GM19238 (cell line): ENCODE results near the gene PGLYRP3.
"Not testable (repeated sequence)": the region's sequence is repeated elsewhere in the genome, so short reads cannot be mapped to it uniquely, and the experiment has no call there.

Experiments used
- DNase-seq: peaks from one replicate; pipeline ENCODE4 v3.0.0; 2011; ENCODE audit warnings: low spot score; ENCODE audit not compliant: insufficient read length

The PGLYRP3 gene

GRCh38 chr1:153348511-153349362 lies 36.0 kb upstream of the PGLYRP3 start, which contains the start of gene PGLYRP4:
Gene PGLYRP4 (minus strand): TSS chr1:153348841. CDS start chr1:153347932, 909 bp downstream.
- DNase-seq: no peak

DNA sequence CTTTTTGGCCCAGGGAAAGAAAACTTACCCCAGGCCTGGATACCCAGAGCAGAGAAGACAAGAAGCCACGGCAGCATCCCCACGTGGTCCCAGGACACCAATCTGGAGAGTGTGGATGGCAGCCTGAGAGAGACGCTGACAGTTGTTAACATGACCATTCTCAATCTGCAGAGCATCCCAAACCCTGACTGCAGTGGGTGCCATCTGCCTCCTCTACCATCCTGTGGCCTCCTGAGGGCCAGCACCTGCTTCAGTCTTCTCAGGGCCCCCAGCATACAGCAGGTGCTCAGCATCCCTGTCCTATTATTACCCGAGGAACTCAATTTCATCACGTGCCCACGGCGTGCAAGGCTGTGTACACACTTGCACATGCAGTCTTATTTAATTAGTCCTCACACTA lies 35.1 kb upstream of the PGLYRP3 start:
- no peak for DNase-seq

DNA sequence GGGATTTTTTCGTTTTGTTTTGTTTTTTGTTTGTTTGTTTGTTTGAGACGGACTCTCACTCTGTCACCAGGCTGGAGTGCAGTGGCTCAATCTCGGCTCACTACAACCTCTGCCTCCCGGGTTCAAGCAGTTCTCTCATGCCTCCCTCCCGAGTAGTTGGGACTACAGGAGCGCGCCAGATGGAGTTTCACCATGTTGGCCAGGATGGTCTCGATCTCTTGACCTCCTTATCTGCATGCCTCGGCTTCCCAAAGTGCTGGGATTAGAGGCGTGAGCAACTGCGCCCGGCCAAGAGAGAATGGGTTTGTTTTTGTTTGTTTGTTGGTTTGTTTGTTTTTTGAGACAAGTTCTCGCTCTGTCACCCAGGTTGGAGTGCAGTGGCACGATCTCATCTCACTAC lies 34.3 kb upstream of the PGLYRP3 start:
- DNase-seq: not testable (repeated sequence)

DNA sequence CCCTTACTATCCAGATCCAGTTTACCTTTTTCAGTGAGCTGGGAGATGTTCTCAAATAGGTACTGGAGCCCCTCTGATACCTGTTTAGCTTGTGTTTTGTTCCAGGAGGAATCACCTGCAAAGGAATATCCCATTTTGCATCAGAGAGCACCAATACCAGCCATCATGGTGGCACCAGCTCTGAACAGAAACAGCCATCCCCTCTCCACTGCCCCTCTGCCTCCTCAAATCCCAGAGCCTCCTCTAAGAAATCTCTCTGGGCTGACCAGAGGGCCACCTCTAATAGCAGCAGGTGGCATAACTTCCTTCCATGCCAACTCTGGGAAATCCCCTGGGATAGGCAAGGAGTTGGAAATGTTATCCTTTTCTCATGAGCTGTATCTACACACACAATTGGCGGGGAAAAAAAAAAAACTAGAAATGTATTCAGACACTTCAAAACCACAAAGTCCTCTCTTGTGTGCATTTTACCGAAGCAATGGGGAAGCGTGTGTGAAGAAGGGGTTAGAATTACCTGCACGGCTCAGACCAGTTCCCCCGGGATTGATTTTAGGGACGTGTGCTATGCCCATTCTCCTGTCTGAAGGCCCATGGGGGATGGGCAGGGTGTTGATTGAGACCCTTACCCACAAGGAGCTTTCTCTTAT lies 33.4 kb upstream of the PGLYRP3 start:
- no peak for DNase-seq

DNA sequence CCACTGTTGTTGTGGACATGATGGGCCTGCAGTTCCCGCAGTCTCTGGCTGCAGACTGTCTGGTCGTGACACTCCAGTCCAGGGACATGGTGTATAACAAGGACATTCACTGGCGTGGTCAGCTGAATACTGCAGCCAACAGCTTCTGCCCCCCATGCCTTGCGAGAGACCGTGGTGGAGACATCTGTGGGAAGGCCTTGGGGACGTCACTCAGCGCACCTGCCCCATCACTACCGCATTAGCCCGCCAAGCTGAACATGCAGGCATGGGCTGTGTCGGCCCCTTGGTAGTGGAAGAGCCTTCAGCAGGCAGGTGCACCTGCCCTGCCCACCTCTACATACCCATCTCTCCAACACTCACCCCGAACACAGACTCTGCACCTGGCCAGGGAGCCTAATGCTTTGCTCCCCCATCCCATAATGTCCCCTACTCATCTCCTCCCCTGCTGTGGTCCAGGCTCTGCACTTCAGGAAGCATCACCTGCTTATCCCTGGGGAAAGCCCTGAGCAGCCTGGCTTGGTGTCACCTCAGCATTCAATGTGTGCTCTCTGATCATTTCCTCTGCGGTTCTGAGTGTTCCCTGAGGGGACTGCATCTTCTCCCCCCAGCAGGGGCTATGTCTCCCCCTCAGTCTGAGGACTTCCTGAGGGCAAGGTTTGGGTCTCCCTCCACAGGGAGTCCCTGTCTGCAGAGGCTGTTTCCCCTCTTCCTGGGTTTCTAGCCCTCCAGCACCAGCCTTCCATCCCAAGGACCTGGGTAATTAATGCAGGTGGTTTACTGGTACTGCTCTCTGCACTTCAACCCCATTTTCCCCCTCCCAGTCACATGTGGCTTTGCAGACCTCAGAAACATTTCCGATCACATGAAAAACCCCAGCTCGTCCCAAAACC lies 32.7 kb upstream of the PGLYRP3 start:
- DNase-seq: no peak

DNA sequence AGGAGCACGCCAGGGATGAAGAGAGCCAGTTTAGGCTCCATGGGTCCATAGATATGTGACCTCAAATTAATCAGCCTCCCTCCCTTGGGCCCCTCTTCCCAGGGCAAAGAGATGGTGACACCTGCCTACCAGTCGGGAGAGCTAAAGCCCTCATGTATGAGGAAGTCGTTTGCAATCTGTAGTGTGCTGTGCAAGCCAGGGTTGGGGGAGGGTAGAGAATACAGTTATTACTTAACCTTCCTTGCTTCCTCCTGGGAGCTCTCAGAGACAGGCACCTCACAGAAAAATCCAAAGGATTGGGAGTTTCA lies 31.9 kb upstream of the PGLYRP3 start:
- DNase-seq: no peak

DNA sequence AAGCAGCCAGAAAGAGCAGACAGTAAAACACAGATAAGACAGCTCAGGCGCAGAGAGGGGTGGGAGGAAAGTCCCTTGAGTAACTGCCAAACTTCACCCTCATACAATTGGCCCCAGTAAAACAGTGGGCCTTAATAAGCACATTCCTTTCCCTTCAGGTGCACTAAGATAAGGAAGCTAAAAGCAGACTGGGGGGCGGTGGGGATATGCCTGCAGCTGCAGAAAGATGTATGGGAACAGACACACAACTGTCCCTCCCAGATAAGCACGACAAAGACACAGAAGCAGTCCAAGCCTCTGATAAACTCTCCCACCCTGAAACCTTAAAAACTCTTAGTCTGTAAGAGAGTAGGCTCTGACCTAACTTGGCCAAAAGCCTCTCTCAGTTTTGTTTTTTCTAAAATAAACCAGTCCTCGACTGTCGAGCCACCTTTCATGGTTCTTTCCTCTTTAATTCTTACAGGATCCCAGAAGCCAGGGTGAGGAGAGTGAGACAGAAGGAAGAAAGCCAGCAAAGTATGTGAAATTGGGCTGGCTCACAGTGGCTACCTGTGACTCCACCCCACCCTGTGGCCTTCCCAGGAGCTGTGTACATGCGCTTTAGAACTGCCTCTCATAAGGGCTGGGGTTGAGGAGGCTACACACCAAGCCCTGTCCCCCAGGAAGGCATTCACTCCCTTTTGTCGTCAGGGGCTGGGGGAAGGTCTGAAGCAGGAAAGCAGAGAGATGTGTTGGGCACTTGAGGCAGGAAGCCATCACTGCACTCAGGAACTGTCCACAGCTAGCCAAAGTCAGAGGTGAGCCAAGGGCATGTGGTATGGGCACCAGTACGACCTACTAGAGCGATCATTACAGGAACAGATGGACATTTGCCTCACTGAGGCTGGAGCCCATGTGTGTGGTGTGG lies 31.3 kb upstream of the PGLYRP3 start:
- DNase-seq: no peak

DNA sequence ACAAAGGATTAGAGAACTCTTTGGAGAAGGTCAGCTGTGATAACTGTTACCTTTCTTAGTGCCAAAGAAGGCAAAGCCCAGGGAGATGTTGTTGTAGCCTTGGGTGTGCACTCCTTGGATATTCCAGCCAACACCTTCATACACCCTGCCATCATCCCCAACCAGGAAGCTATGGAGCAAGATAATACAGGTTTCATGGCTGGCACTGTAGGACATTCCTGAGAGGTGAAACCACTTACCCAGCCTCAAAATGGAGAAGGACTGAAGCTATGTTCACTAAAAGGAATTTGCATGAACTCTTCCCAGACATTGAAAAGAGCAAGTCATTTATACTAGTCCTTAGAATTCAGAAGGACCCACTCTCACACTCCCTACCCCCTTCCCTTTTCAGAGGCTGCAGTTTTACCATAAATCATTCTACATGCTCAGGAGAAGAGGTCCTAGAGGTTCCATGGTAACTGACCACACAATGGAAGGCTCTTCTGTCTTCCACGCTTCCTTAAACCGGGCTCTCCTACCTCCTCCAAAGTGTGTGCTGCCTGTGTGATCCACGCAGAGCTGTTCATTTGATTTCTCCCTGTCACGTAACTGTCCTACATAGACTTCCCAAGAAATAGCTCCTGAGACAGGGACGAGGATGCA lies 30.4 kb upstream of the PGLYRP3 start:
- DNase-seq: no peak

DNA sequence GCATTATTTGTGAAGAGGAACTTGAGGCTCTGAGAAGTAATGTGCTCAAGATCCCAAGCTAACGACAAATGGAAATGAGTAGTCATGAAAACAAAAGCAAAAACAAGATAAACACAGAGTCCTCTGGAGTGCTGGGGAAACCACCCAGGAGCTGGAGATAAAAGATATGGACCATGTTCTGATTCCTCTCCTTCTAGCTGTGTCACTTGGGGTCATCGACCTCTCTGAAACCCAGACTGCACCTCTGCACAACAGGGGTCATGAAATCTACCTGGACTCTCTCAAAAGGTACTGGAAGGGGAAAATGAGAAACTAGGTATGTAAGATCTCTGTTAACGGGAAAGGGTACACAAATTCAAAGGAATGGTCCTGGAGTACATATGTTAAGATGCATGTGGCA lies 29.4 kb upstream of the PGLYRP3 start:
- DNase-seq: no peak

DNA sequence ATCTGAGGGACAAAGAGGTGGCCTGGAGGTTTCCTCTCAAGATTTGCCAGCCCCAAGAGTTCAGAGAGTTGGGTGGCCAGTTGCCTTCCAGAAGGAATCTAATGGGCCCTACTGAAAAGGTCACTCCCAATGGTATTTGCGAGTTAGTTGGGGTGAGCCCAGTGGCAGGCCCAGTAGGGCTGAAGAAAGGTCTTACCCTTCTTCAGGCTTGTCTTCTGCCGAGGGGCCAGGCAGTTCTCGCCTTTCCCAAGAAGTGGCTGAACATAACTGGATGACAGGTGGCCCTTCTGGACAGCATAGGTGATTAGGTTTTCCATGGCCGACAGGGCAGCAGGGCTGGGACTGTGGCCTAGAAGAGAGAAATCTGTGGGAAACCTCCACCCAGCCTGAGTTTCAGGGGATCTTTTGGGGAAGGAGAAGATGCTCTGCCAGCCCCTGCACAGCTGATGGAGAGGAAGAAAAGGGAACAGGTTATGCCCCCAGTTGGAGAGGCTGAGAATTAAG lies 28.7 kb upstream of the PGLYRP3 start:
- DNase-seq: no peak

DNA sequence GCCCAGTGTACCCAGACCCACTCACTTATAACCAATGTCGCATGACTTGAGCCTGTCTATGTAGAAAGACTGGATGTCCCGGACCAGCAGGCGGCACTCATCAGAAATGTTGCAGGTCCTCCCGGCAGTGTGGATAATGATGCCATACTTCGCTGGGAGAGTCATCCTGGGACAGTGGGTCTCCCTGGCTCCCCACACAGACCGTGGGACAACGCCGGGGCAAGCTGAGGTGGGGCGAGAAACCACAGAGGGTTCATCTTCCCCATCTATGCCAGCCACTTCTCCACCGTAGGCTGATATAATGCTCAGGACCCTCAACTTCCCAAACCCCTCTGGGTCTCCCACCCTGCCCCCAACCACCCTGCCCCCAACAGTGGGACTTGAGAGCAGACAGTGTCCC lies 27.6 kb upstream of the PGLYRP3 start:
- DNase-seq: no peak

GRCh38 chr1:153339802-153340201 lies 27.1 kb upstream of the PGLYRP3 start:
- DNase-seq: no peak

DNA sequence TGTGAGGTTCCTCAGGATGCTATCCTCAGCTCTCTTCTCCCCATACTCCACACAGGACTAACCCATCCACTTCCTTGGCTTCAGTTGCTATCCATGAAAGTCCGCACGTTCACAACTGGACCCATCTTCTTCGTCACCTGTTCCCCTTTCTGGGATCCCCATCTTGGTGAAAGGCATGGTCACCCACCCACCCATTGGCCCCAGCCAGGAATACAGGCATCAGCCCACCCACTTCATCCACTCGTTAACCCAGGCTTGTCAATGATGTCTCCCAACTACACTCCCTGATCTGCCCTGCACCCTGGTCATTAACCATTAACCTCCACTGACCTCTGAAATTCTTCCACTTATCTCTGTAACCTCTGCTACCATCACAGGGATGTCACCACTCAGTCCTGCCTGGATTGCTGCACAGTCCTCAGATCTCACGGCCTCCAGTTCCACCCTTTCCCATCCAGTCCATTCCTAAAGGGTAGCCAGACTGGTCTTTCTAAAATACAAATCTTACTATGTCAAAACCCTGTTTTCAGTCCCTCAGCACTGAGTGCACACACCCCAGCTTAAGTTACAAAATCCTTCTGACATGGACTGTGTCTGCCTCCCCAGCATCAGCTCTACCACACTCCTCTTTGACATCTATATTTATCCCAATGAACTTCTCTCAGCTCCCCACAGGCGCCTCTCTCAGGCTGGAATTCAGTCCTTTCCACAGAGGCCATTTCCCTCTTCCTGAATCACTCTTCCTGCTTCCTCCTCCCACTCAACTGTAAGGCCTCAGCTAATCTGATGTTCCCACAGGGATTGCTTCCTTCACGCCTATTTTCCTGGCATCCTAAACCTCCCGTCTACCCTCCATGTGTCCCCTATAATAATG lies 25.5 kb upstream of the PGLYRP3 start:
- DNase-seq: no peak

GRCh38 chr1:153336650-153337049 lies 23.9 kb upstream of the PGLYRP3 start:
- no peak for DNase-seq

GRCh38 chr1:153333902-153334301 lies 21.1 kb upstream of the PGLYRP3 start:
- DNase-seq: no peak

GRCh38 chr1:153324912-153325311 lies 12.2 kb upstream of the PGLYRP3 start:
- DNase-seq: no peak

DNA sequence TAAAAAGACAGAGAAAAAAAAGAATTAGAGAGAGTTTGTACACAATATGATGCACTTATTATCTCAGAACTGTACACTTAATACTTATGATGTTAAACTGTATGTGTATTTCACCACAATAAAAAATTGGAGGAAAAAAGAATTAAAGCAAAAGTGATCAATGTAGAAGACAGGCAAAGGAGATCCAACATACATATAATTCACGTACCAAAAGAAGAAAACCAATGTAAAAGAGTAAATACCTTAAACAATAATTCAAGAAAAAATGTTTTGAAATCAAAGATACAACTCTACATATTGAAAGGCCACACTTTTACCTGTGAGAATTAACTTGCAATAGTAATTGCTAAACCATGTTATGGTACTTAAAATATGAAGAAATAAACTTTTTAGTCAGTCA lies 9.8 kb upstream of the PGLYRP3 start:
- no peak for DNase-seq

GRCh38 chr1:153318145-153318544 lies 5.4 kb upstream of the PGLYRP3 start:
- not testable (repeated sequence) for DNase-seq

DNA sequence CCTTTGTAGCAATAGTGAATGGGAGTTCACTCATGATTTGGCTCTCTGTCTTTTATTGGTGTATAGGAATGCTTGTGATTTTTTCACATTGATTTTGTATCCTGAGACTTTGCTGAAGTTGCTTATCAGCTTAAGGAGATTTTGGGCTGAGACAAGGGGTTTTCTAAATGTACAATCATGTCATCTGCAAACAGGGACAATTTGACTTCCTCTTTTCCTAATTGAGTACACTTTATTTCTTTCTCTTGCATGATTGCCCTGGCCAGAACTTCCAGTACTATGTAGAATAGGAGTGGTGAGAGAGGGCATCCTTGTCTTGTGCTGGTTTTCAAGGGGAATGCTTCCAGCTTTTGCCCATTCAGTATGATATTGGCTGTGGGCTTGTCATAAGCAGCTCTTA lies 3.3 kb upstream of the PGLYRP3 start:
- not testable (repeated sequence) for DNase-seq
